ENCODE measurements around the gene SLC4A4.

The SLC4A4 gene

DNA sequence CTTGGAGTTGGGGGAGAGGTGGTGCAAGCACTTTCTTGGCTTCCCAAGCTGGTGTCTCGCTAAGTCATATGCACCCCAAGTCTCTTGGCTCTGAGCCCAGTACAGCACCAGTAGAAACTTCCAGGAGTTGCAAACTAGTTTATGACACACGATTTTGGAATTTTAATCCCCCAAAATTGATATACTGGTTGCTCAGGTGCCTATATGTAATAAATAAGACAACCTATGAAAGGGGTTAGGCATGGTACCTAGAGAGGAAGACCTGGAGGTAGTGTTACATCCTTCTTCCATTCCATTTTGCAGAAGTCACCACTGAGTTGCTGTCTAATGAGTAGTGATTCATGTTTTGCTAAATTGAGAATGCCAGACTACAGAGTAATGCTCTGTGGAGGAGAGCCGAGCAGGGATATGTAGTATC lies 4.3 kb upstream of the SLC4A4 start:
- H3K27me3 ChIP-seq (ENCODE audit: insufficient read depth, low read depth): no peaks in the 10 kb centered on the region
- no peak overlapping the region for H3K4me3 ChIP-seq (IDR thresholded peaks at IDR 0.05; ENCODE audit: insufficient read depth, low read depth, low read length)
- no peaks in the 10 kb centered on the region for H3K36me3 ChIP-seq (ENCODE audit: insufficient read depth)
- H3K9ac ChIP-seq: no peak overlapping the region
- TF ChIP-seq, protein P1, sequence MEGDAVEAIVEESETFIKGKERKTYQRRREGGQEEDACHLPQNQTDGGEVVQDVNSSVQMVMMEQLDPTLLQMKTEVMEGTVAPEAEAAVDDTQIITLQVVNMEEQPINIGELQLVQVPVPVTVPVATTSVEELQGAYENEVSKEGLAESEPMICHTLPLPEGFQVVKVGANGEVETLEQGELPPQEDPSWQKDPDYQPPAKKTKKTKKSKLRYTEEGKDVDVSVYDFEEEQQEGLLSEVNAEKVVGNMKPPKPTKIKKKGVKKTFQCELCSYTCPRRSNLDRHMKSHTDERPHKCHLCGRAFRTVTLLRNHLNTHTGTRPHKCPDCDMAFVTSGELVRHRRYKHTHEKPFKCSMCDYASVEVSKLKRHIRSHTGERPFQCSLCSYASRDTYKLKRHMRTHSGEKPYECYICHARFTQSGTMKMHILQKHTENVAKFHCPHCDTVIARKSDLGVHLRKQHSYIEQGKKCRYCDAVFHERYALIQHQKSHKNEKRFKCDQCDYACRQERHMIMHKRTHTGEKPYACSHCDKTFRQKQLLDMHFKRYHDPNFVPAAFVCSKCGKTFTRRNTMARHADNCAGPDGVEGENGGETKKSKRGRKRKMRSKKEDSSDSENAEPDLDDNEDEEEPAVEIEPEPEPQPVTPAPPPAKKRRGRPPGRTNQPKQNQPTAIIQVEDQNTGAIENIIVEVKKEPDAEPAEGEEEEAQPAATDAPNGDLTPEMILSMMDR (conservative IDR thresholded peaks at IDR 0.05; ENCODE audit: low read depth, low read length): no peak
- no peak overlapping the region for H3K27ac ChIP-seq
- no peaks in the 10 kb centered on the region for H3K79me2 ChIP-seq (ENCODE audit: insufficient read depth, low read depth)
- H3K4me2 ChIP-seq: no peak overlapping the region
- no peak overlapping the region for H2AFZ ChIP-seq (ENCODE audit: low read depth)
- no peaks in the 10 kb centered on the region for H4K20me1 ChIP-seq (ENCODE audit: insufficient read depth)
- no peaks in the 10 kb centered on the region for H3K4me1 ChIP-seq (ENCODE audit: low read depth, poor library complexity, severe bottlenecking)

GRCh38 chr4:71343670-71344466 lies 5.0 kb downstream of the SLC4A4 start:
- Histone ChIP-seq H2AFZ (ENCODE audit: low read depth) (no peak overlapping the region), H3K27me3 (ENCODE audit: insufficient read depth, low read depth) (no peaks in the 10 kb centered on the region), H3K79me2 (ENCODE audit: insufficient read depth, low read depth) (no peaks in the 10 kb centered on the region), H3K36me3 (ENCODE audit: insufficient read depth) (no peaks in the 10 kb centered on the region), H3K4me2 (no peak overlapping the region), H3K4me1 (ENCODE audit: low read depth, poor library complexity, severe bottlenecking) (no peaks in the 10 kb centered on the region), H3K4me3 (IDR thresholded peaks at IDR 0.05; ENCODE audit: insufficient read depth, low read depth, low read length) (no peak overlapping the region), H4K20me1 (ENCODE audit: insufficient read depth) (no peaks in the 10 kb centered on the region), H3K27ac (no peak overlapping the region), H3K9ac (no peak overlapping the region)
- TF ChIP-seq, protein P1 (conservative IDR thresholded peaks at IDR 0.05; ENCODE audit: low read depth, low read length): no peak

- H3K4me1 ChIP-seq (ENCODE audit: low read depth, poor library complexity, severe bottlenecking): no peaks in the 10 kb centered on the region
- no peak overlapping the region for H3K9ac ChIP-seq
- H3K27me3 ChIP-seq (ENCODE audit: insufficient read depth, low read depth): no peaks in the 10 kb centered on the region
- H3K36me3 ChIP-seq (ENCODE audit: insufficient read depth): no peaks in the 10 kb centered on the region
- no peaks in the 10 kb centered on the region for H4K20me1 ChIP-seq (ENCODE audit: insufficient read depth)
- H3K27ac ChIP-seq: no peak overlapping the region
- no peak overlapping the region for H3K4me2 ChIP-seq
- no peak overlapping the region for H2AFZ ChIP-seq (ENCODE audit: low read depth)
- H3K4me3 ChIP-seq (IDR thresholded peaks at IDR 0.05; ENCODE audit: insufficient read depth, low read depth, low read length): no peak overlapping the region
- TF ChIP-seq, protein P1 (conservative IDR thresholded peaks at IDR 0.05; ENCODE audit: low read depth, low read length): no peak
- no peaks in the 10 kb centered on the region for H3K79me2 ChIP-seq (ENCODE audit: insufficient read depth, low read depth)
Observed at GRCh38 chr4:71346710-71347109, 7.9 kb downstream of the SLC4A4 start.

GRCh38 chr4:71348586-71348985 lies 9.8 kb downstream of the SLC4A4 start:
- Histone ChIP-seq H3K79me2 (ENCODE audit: insufficient read depth, low read depth) (no peaks in the 10 kb centered on the region), H3K4me3 (IDR thresholded peaks at IDR 0.05; ENCODE audit: insufficient read depth, low read depth, low read length) (no peak overlapping the region), H3K27ac (no peak overlapping the region), H3K27me3 (ENCODE audit: insufficient read depth, low read depth) (no peaks in the 10 kb centered on the region), H3K4me2 (no peak overlapping the region), H3K4me1 (ENCODE audit: low read depth, poor library complexity, severe bottlenecking) (no peaks in the 10 kb centered on the region), H3K36me3 (ENCODE audit: insufficient read depth) (no peaks in the 10 kb centered on the region), H2AFZ (ENCODE audit: low read depth) (no peak overlapping the region), H3K9ac (no peak overlapping the region), H4K20me1 (ENCODE audit: insufficient read depth) (no peaks in the 10 kb centered on the region)
- TF ChIP-seq, protein P1 (conservative IDR thresholded peaks at IDR 0.05; ENCODE audit: low read depth, low read length): no peak

All from KMS-11 (cell line).